22Rv1 (cell line): Measurements from ENCODE around the gene ANKRD28.

Source experiments
- ZFX ChIP-seq: fragments of 450-650 bp; IDR thresholded peaks from 2 replicates; pipeline ENCODE4 v1.6.1; 2017; ENCODE audit warnings: antibody characterized with exemption, borderline replicate concordance
- TF ChIP-seq, protein P1 (sequence below): fragments of 450-650 bp; IDR thresholded peaks from 2 replicates; pipeline ENCODE4 v1.5.1; 2017; ENCODE audit warnings: mild to moderate bottlenecking

DNA sequence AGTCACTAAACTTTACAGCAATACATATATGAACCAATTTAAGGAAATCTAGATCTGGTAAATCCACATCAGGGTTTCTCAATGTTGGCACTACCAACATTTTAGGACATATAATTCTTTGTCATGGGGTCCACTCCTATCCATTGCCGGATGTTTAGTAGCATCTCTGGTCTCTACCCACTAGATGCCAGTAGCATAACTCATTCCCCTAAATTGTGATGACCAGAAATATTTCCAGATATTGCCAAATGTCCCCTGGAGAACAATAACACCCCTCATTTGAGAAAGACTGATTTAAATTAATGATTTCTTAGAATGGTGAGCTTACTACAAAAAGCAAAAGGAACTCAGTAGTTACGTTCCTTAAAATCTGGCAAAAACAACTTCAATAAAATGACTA, 23.1 kb upstream of the ANKRD28 start:
- TF ChIP-seq, protein P1, sequence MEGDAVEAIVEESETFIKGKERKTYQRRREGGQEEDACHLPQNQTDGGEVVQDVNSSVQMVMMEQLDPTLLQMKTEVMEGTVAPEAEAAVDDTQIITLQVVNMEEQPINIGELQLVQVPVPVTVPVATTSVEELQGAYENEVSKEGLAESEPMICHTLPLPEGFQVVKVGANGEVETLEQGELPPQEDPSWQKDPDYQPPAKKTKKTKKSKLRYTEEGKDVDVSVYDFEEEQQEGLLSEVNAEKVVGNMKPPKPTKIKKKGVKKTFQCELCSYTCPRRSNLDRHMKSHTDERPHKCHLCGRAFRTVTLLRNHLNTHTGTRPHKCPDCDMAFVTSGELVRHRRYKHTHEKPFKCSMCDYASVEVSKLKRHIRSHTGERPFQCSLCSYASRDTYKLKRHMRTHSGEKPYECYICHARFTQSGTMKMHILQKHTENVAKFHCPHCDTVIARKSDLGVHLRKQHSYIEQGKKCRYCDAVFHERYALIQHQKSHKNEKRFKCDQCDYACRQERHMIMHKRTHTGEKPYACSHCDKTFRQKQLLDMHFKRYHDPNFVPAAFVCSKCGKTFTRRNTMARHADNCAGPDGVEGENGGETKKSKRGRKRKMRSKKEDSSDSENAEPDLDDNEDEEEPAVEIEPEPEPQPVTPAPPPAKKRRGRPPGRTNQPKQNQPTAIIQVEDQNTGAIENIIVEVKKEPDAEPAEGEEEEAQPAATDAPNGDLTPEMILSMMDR, result no peak
- TF ChIP-seq ZFX, result no peak
